RWPE2 (cell line): ENCODE data around the gene ZIC2.

Experiments used
- ATAC-seq: fragments of 200-7000 bp; cut with Tn5 transposase; 3 replicates; pipeline ENCODE4 v1.9.1; 2021; ENCODE audit warnings: low read depth
- DNase-seq: peaks from one replicate; pipeline ENCODE4 v3.0.0-alpha.2; 2020; ENCODE audit warnings: low spot score
- H3K27ac ChIP-seq: fragments of 450-650 bp; 2 replicates; pipeline ENCODE4 v1.5.1; 2017; ENCODE audit warnings: mild to moderate bottlenecking; ENCODE audit not compliant: poor library complexity, severe bottlenecking
- H3K27me3 ChIP-seq: fragments of 250-450 bp; sonication (Bioruptor Pico); 2 replicates; pipeline ENCODE4 v1.5.1; 2021; ENCODE audit warnings: mild to moderate bottlenecking, moderate library complexity; ENCODE audit not compliant: insufficient read depth, poor library complexity, severe bottlenecking
- H3K36me3 ChIP-seq: fragments of 250-450 bp; sonication (Bioruptor Pico); 2 replicates; pipeline ENCODE4 v1.5.1; 2020; ENCODE audit warnings: low read depth, mild to moderate bottlenecking, moderate library complexity
- H3K4me1 ChIP-seq: fragments of 250-450 bp; sonication (Bioruptor Pico); 2 replicates; pipeline ENCODE4 v1.5.1; 2021; ENCODE audit warnings: mild to moderate bottlenecking, moderate library complexity; ENCODE audit not compliant: insufficient read depth, poor library complexity, severe bottlenecking
- H3K4me3 ChIP-seq: fragments of 250-450 bp; sonication (Bioruptor Pico); 2 replicates; pipeline ENCODE4 v1.5.1; 2021; ENCODE audit warnings: mild to moderate bottlenecking, moderate library complexity; ENCODE audit not compliant: severe bottlenecking
- H3K9me3 ChIP-seq: fragments of 250-450 bp; sonication (Bioruptor Pico); 2 replicates; pipeline ENCODE4 v1.5.1; 2021; ENCODE audit warnings: mild to moderate bottlenecking, moderate library complexity; ENCODE audit not compliant: severe bottlenecking
- TF ChIP-seq, protein P1 (sequence below): fragments of 450-650 bp; IDR thresholded peaks from one replicate; pipeline ENCODE4 v1.5.1; 2017; ENCODE audit warnings: mild to moderate bottlenecking, moderate library complexity; ENCODE audit not compliant: poor library complexity, severe bottlenecking

ZIC2 gene

DNA sequence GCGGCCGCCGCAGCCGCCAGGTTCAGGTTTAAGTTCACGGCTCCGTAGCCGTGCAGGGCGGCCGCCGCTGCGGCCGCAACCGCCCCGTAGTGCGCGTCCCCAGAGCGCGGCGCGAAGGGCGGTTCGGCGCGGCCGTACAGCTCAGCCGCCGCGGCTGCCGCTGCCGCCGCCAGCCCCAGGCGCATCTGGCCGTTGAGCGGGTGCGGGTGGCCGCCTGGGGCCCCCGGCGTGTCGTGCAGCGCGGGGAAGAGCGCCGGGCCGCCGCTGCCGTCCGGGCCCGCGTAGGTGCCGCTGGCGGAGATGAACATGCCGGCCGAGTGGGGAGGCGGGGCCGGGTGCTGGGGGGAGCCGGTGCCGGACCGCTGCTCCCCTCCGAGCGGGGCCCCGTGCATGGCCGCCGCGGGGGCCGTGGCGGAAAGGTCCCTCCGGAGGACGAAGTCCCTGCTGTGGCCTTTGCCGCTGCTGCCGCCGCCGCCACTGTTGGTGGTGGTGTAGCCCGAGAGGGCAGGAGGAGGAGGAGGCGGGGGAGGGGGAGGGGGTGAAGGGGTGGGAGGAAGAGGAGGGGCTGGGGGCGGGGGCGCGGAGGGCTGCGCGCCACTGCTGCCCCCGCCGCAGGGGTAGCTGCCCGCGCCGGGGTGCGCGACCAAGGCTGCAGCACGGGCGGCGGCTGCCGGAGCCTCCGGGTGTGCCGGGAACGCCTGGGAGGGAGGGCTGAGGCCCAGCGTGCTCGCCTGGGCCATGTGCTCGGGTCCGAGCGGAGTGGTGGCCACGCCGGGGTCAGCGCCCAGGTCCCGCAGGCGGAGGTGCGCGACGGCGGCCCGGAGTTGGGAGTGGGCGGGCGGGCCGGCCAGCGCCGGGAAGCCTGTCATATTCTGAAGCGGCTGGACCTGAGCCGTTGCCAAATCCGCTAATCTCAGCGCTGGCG, 10.7 kb upstream of the ZIC2 start:
- peak; percentile 39 for DNase-seq
- Histone ChIP-seq H3K36me3 (no peaks in the 10 kb centered on the region), H3K4me3 (peak overlapping the region; percentile 22), H3K4me1 (no peaks in the 10 kb centered on the region), H3K27ac (no peak overlapping the region), H3K27me3 (peaks cover 91% of the 10 kb centered on the region), H3K9me3 (no peaks in the 10 kb centered on the region)
- peak; percentile 29; the same call in 2 of the 3 replicates for ATAC-seq
- TF ChIP-seq, protein P1, sequence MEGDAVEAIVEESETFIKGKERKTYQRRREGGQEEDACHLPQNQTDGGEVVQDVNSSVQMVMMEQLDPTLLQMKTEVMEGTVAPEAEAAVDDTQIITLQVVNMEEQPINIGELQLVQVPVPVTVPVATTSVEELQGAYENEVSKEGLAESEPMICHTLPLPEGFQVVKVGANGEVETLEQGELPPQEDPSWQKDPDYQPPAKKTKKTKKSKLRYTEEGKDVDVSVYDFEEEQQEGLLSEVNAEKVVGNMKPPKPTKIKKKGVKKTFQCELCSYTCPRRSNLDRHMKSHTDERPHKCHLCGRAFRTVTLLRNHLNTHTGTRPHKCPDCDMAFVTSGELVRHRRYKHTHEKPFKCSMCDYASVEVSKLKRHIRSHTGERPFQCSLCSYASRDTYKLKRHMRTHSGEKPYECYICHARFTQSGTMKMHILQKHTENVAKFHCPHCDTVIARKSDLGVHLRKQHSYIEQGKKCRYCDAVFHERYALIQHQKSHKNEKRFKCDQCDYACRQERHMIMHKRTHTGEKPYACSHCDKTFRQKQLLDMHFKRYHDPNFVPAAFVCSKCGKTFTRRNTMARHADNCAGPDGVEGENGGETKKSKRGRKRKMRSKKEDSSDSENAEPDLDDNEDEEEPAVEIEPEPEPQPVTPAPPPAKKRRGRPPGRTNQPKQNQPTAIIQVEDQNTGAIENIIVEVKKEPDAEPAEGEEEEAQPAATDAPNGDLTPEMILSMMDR, result no peak

DNA sequence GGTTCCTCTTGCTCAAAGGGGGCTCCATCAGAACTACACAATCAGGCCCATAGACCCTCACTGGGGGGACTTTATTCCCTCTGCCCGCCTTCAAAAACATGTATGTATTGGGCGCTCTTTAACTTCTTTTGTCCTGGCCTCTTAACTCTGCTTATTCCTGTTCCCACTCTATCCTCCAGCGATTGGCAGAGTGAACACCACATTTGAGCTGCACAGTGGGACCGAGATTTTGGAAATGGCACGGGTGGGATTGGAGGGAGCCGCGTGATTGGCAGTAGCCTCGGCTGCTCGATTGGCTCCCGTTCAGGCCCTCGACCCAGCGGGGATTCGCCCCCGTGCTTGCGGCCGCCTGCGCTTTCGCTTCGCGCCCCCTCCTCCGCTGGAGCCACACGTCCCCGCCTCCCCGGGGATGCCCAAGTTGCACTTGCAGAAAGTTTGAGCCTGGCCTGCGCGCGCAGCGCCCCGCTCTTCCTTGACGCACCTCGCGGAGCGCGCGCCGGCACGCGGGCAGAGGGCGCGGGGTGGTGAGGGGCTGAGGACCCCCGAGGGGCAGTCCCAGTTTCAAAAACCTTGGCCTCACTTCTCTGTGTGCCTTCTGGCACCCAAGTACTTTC, 9.9 kb upstream of the ZIC2 start, which contains the start of gene ZIC5:
TSS of gene ZIC5 (minus strand) at position 192 of the 614 bp plus-strand sequence. CDS start at position 28, 164 bp downstream.
- Histone ChIP-seq H3K36me3 (no peaks in the 10 kb centered on the region), H3K9me3 (no peaks in the 10 kb centered on the region), H3K27me3 (peaks cover 91% of the 10 kb centered on the region), H3K4me3 (peak within 1 kb of the TSS; percentile 22), H3K4me1 (no peaks in the 10 kb centered on the region), H3K27ac (no peak within 1 kb of the TSS)
- DNase-seq, result peak; percentile 50
- no peak for ATAC-seq
- TF ChIP-seq, protein P1, result no peak

DNA sequence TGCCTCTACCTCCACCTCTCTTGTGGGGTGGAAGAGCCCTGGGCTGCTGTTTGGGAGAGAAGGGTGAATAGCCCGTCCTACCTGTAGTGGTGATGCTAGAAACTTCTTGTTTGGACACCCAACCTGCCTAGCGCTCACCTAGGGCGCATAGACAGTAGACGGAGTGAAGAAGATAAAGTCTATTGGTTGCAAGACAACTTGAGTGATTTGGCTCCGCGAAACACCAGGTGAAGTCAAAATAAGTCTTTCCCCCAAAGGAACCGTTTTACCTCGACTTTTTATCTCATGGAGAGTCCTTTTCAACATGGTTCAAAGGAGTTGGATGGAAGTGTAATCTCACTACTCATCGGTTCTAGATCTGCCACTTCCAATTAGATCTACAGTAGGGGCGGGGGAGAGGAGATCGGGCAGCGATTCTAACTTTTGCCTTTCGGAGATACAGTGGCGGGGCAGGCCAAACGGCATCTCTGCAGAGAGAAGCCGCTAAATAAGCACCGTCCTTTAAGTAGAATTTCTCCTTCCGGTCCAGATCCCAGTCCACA, 9.3 kb upstream of the ZIC2 start:
- TF ChIP-seq, protein P1, result no peak
- no peaks in the 10 kb centered on the region for H3K4me1 ChIP-seq
- ATAC-seq (no peak), DNase-seq (no peak)
- no peaks in the 10 kb centered on the region for H3K9me3 ChIP-seq
- H3K4me3 ChIP-seq, result no peak overlapping the region
- H3K36me3 ChIP-seq, result no peaks in the 10 kb centered on the region
- H3K27me3 ChIP-seq, result peaks cover 91% of the 10 kb centered on the region
- H3K27ac ChIP-seq, result no peak overlapping the region

DNA sequence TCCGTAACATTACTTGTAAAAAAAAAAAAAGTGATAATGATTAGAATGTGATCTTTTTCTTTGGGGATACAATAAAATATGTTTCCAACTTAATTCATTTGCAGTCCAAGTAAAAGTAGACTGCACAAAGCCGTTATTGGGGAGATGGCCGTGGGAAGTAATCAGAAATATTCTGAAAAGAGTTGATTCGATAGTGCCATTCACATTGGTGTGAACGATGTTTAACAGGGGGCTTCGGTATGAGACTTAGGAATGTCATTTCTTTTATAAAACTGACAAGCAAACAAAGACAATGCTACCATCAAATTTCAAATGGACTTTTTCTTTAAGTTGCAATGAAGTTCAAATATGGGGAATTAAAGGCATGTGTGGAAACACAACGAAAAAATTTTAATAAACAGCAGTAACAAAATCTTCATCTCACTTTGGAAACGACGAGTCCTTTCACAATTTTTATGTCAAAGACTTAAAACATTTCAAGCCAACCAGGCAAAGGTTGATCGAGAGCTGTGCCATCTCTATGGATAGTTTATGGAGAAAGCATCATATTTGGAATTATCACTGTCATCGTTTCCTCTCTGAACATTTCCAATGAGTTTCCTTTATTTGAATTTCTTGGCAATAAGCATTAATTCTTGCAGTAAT, 8.3 kb upstream of the ZIC2 start:
- no peaks in the 10 kb centered on the region for H3K9me3 ChIP-seq
- H3K4me3 ChIP-seq, result no peak overlapping the region
- H3K27ac ChIP-seq, result no peak overlapping the region
- peaks cover 91% of the 10 kb centered on the region for H3K27me3 ChIP-seq
- TF ChIP-seq, protein P1, result no peak
- H3K4me1 ChIP-seq, result no peaks in the 10 kb centered on the region
- DNase-seq (no peak), ATAC-seq (no peak)
- no peaks in the 10 kb centered on the region for H3K36me3 ChIP-seq
